Stimulated activated CD8-positive, alpha-beta memory T cell treated with anti-CD3 and anti-CD28 coated beads, Interleukin-12 subunit alpha, Interleukin-12 subunit beta, amount 100 ng/mL, for 1 hour (primary cell): ENCODE results near the gene GOLGA6L26.
"Not testable (repeated sequence)": the region's sequence is repeated elsewhere in the genome, so short reads cannot be mapped to it uniquely, and the experiment has no call there.

Experiments used
- DNase-seq: peaks from one replicate; pipeline ENCODE4 v3.0.0-alpha.2; 2020; ENCODE audit warnings: low read depth

Gene GOLGA6L26

GRCh38 chr15:23334096-23334495 is at the start of gene GOLGA6L26:
TSS of gene GOLGA6L26 (minus strand) at chr15:23334196. CDS start at chr15:23334135, 61 bp downstream.
- DNase-seq: not testable (repeated sequence)

GRCh38 chr15:23381192-23381591 is 47.2 kb upstream of the GOLGA6L26 start:
- not testable (repeated sequence) for DNase-seq

DNA sequence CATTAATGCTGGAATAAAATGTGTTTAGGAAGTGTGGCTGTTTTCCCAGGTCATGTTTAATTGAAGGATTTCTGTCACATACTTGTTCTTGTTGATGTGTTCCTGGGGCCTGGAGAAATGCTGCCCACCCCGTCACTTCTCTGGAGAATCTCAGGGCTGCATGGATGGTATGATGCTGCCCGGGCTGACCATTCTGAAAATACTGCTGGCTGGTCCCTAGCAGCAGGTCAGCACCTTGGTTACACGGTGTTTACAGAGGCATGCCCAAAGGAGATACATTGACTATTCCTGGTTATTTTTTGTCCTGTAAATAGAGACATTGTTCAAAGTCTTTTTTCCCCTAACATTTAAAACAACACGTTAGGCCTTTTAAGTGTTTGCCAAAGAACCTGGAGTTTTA is 46.7 kb upstream of the GOLGA6L26 start:
- not testable (repeated sequence) for DNase-seq

DNA sequence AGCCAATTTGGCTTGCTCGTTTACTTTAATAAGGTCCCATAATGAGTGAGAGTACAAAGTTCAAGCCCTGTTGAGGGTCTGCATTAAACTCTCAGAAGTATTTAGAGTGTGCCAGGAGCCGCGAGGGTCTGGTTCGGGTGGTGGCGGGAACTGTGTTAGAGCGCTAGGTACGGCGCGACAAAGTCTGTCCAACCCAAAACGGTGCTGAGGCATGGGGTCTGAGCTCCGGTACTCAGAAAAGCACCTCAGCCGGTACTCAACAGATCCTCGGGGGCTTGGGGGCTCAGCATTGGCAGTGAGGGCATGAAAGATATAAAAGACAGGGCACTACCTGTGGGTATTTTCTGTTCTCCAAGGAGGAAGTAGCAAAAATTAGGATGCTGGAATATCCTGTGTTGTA is 45.0 kb upstream of the GOLGA6L26 start:
- not testable (repeated sequence) for DNase-seq

DNA sequence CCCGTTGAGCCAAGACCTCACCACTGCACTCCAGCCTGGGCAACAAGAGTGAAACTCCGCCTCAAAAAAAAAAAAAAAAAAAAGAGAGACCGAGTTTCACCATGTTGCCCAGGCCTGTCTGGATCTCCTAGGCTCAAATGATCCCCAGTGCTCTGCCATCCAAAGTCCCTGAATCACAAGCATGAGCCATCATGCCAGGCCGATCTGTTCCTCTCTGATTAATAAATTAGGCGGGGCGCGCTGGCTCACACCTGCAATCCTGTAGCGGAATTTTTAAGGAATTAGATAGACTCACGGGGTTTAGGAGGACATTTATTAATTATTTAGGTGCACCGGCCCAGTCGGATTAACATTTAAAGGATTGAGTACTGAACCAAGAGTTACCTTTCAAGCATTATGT is 40.2 kb upstream of the GOLGA6L26 start:
- not testable (repeated sequence) for DNase-seq

DNA sequence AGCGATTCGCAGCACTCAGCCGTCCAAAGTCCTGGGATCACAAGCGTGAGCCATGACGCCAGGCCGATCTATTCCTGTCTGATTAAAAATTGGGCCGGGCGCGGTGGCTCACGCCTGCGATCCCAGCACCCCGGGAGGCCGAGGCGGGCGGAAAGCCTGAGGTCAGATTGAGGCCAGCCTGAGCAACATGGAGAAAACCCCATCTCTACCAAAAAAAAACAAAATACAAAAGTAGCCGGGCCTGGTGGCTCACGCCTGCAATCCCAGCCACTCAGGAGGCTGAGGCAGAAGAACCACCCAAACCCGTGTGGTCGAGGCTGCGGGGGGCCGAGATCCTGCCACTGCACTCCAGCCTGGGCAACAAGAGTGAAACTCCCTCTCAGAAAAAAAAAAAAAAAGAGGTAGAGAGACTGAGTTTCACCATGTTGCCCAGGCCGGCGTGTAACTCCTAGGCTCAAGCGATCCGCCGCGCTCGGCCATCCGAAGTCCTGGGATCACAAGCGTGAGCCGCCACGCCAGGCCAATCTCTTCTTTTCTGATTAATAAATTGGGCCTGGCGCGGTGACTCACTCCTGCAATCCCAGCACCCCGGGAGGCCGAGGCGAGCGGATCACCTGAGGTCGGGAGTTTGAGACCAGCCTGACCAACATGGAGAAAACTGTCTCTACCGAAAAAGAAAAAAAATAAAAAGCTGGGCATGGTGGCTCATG is 39.0 kb upstream of the GOLGA6L26 start:
- DNase-seq: not testable (repeated sequence)

GRCh38 chr15:23372284-23372683 is 38.3 kb upstream of the GOLGA6L26 start:
- no peak for DNase-seq

GRCh38 chr15:23371868-23372267 is 37.9 kb upstream of the GOLGA6L26 start:
- not testable (repeated sequence) for DNase-seq

DNA sequence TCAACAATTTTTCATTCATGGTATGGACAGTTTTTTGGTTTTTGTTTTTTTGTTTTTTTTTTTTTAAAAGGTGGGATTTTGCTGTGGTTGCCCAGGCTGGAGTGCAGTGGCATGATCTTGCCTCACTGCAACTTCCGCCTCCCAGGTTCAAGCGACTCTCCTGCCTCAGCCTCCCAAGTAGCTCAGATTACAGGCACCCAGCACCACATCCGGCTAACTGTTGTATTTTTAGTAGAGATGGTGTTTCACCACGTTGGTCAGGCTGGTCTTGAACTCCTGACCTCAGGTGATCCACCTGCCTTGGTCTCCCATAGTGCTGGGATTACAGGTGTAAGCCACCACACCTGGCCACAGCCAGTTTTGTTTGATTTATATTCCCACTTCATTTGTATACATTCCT is 37.1 kb upstream of the GOLGA6L26 start:
- not testable (repeated sequence) for DNase-seq

DNA sequence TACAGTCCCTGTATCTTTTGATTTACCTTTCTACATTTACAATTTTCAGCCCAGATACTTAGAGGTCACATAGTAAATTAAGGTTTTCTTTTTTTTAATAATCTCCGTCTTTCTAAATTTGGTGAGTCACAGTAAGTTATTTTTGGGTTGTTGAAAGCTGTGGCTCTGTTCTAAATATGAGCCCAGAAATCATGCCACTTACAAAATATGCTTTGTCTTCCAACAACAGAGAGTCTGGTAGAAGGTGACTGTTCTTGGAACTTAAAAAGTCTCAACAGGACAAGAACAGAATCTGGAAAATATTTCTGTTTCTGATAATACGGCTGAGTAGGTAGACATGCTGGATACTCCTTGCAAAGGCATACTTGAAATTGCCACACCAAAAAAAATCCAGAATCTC is 36.6 kb upstream of the GOLGA6L26 start:
- no peak for DNase-seq

GRCh38 chr15:23364261-23364660 is 30.3 kb upstream of the GOLGA6L26 start:
- not testable (repeated sequence) for DNase-seq

DNA sequence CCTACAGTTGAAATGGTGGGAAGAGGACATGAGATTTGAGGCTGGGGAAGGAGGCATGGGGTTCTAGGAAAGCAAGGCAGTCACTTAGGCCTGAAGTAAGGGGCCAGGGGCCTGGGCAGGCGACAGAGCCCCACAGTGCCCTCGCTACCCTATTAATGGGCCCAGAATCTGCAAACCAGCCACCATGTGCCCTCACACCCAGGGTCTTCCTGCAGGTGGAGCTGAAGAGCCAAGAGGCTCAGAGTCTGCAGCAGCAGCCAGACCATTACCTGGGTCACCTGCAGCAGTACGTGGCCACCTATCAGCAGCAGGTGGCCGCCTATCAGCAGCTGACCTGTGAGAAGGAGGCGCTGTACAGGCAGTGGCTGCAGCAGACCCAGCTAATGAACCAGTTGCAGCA is 28.6 kb upstream of the GOLGA6L26 start:
- DNase-seq: not testable (repeated sequence)

DNA sequence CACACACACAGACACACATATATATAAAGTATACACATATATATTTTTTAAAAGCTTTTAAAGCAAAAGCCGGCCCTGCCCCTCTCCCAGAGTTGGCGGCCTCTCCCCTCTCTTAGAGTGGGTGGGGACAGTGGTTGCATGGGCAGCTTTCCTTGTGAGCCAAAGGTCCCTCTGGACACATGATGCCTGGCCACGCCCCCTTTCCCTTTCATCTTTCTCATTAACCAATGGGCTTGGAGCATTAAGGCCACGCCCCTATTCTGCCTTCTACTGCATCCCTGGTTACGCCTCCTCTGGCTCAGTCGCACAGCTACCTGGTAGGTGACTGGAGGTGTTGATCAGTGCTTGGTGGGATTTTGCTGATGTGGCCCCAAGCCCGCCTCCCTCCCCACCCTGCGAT is 20.5 kb upstream of the GOLGA6L26 start, which contains the start of gene GOLGA8S:
TSS of gene GOLGA8S (plus strand) at position 301 of the 400 bp plus-strand sequence. CDS start at position 363, 62 bp downstream.
- not testable (repeated sequence) for DNase-seq

GRCh38 chr15:23311233-23311632 is 22.8 kb downstream of the GOLGA6L26 start:
- not testable (repeated sequence) for DNase-seq

- not testable (repeated sequence) for DNase-seq
These were observed 28.1 kb downstream of the GOLGA6L26 start for GRCh38 chr15:23305921-23306320.

- DNase-seq: not testable (repeated sequence)
These were observed 29.2 kb downstream of the GOLGA6L26 start for GRCh38 chr15:23304805-23305204.

- DNase-seq: not testable (repeated sequence)
These were observed 29.7 kb downstream of the GOLGA6L26 start for GRCh38 chr15:23304267-23304666.

- not testable (repeated sequence) for DNase-seq
These were observed 30.3 kb downstream of the GOLGA6L26 start for GRCh38 chr15:23303654-23304053.

- not testable (repeated sequence) for DNase-seq
These were observed 30.8 kb downstream of the GOLGA6L26 start for GRCh38 chr15:23303246-23303645.
